ENCODE data around the gene PELI2.

PELI2 gene

GRCh38 chr14:56244138-56244789 is 126.1 kb downstream of the PELI2 start:
- DNase-seq (ENCODE audit: low read depth in 2 of 2), result no peak

- no peak for DNase-seq (ENCODE audit: low read depth in 2 of 2)
Observed at GRCh38 chr14:56247495-56248200, 129.4 kb downstream of the PELI2 start.

- DNase-seq (ENCODE audit: low read depth in 2 of 2), result no peak
Observed at GRCh38 chr14:56248442-56248841, 130.2 kb downstream of the PELI2 start.

- no peak for DNase-seq (ENCODE audit: low read depth in 2 of 2)
Observed at GRCh38 chr14:56261046-56261445, 142.8 kb downstream of the PELI2 start.

- no peak for DNase-seq (ENCODE audit: low read depth in 2 of 2)
Observed at GRCh38 chr14:56262530-56262929, 144.3 kb downstream of the PELI2 start.

- no peak for DNase-seq (ENCODE audit: low read depth in 2 of 2)
Observed at GRCh38 chr14:56268039-56268438, 149.8 kb downstream of the PELI2 start.

- DNase-seq (ENCODE audit: low read depth in 2 of 2), result no peak
Observed at GRCh38 chr14:56268673-56269072, 150.5 kb downstream of the PELI2 start.

- DNase-seq (ENCODE audit: low read depth in 2 of 2), result no peak
Observed at GRCh38 chr14:56270921-56271320, 152.7 kb downstream of the PELI2 start.

- no peak for DNase-seq (ENCODE audit: low read depth in 2 of 2)
Observed at GRCh38 chr14:56271970-56272369, 153.8 kb downstream of the PELI2 start.

GRCh38 chr14:56273155-56273554 is 154.9 kb downstream of the PELI2 start:
- no peak for DNase-seq (ENCODE audit: low read depth in 2 of 2)

- no peak for DNase-seq (ENCODE audit: low read depth in 2 of 2)
Observed at GRCh38 chr14:56273951-56274350, 155.7 kb downstream of the PELI2 start.

- DNase-seq (ENCODE audit: low read depth in 2 of 2), result no peak
Observed at GRCh38 chr14:56274556-56274955, 156.3 kb downstream of the PELI2 start.

GRCh38 chr14:56276108-56276507 is 157.9 kb downstream of the PELI2 start:
- no peak for DNase-seq (ENCODE audit: low read depth in 2 of 2)

- DNase-seq (ENCODE audit: low read depth in 2 of 2), result no peak
Observed at GRCh38 chr14:56278383-56278782, 160.2 kb downstream of the PELI2 start.

- DNase-seq (ENCODE audit: low read depth in 2 of 2), result no peak
Observed at GRCh38 chr14:56280843-56281242, 162.6 kb downstream of the PELI2 start.

GRCh38 chr14:56282179-56282578 is 164.0 kb downstream of the PELI2 start:
- no peak for DNase-seq (ENCODE audit: low read depth in 2 of 2)

GRCh38 chr14:56284641-56285040 is 166.4 kb downstream of the PELI2 start:
- no peak for DNase-seq (ENCODE audit: low read depth in 2 of 2)

GRCh38 chr14:56289155-56289554 is 170.9 kb downstream of the PELI2 start:
- DNase-seq (ENCODE audit: low read depth in 2 of 2), result no peak

GRCh38 chr14:56290195-56290594 is 172.0 kb downstream of the PELI2 start:
- DNase-seq (ENCODE audit: low read depth in 2 of 2), result no peak

- DNase-seq (ENCODE audit: low read depth in 2 of 2), result no peak
Observed at GRCh38 chr14:56292970-56293369, 174.8 kb downstream of the PELI2 start.

- no peak for DNase-seq (ENCODE audit: low read depth in 2 of 2)
Observed at GRCh38 chr14:56293506-56293905, 175.3 kb downstream of the PELI2 start.

- DNase-seq (ENCODE audit: low read depth in 2 of 2), result no peak
Observed at GRCh38 chr14:56294128-56294527, 175.9 kb downstream of the PELI2 start.

GRCh38 chr14:56295743-56296142 is 177.5 kb downstream of the PELI2 start:
- DNase-seq (ENCODE audit: low read depth in 2 of 2), result no peak

- DNase-seq (ENCODE audit: low read depth in 2 of 2), result no peak
Observed at GRCh38 chr14:56297449-56297848, 179.2 kb downstream of the PELI2 start.
